Endothelial cell of umbilical vein (primary cell): ENCODE data around the gene MRPL9. TPM values are rescaled to one million over a fixed set of nuclear protein-coding genes. Genes with fewer than 3 reads are reported as not detected.
"Not testable (repeated sequence)": the region's sequence is repeated elsewhere in the genome, so short reads cannot be mapped to it uniquely, and the experiment has no call there.

Experiments used
- BruUV-seq: library from RNA; stranded (reverse); fragments of 400-500 nt; replicated peaks from 2 replicates; lab custom pipeline; 2021; lab: Mats Ljungman, UMichigan
- CTCF ChIA-PET: fragments of 300-600, 350-600 bp; sonication (Branson Sonifier 250); formaldehyde crosslinking; loops from one replicate; lab custom pipeline; 2021; ENCODE audit warnings: antibody characterized with exemption, inconsistent platforms; lab: Charles Lee
- POLR2A ChIA-PET: fragments of 300-600, 350-600 bp; sonication (Branson Sonifier 250); formaldehyde crosslinking; loops from one replicate; lab custom pipeline; 2021; ENCODE audit warnings: antibody characterized with exemption, inconsistent platforms; lab: Charles Lee
- DNase-seq: peaks from one replicate; pipeline ENCODE4 v3.0.0-alpha.2; 2011; ENCODE audit warnings: low read depth, low spot score
- FAIRE-seq: peaks from 2 replicates; lab custom pipeline; 2011; peaks lifted over from hg19 to GRCh38; lab: Jason Lieb, UNC
- H2AFZ ChIP-seq: 2 replicates; pipeline ENCODE4 v1.6.0; 2012; ENCODE audit warnings: low read depth, low read length, control low read depth, inconsistent platforms
- H3K27ac ChIP-seq: 2 replicates; pipeline ENCODE4 v1.5.1; 2011; ENCODE audit warnings: low read depth, mild to moderate bottlenecking, control low read depth, low read length, moderate library complexity; ENCODE audit not compliant: insufficient read depth
- H3K27me3 ChIP-seq, 2 experiments: 2 replicates each; pipeline versions ENCODE4 v1.6.0 to v1.6.1; 2011; ENCODE audit warnings: low read length in 2 of 2, mixed read lengths in 1 of 2; ENCODE audit not compliant: control insufficient read depth in 2 of 2, insufficient read depth in 2 of 2
- H3K36me3 ChIP-seq, 2 experiments: 2 replicates in 1 of 2; 3 replicates in 1 of 2; pipeline ENCODE4 v1.5.1; 2011; ENCODE audit warnings: low read length in 2 of 2, mild to moderate bottlenecking in 1 of 2, moderate library complexity in 1 of 2; ENCODE audit not compliant: control insufficient read depth in 2 of 2, insufficient read depth in 2 of 2; ENCODE audit errors: extremely low read depth in 1 of 2
- H3K4me1 ChIP-seq: 3 replicates; pipeline ENCODE4 v1.5.1; 2011; ENCODE audit warnings: mild to moderate bottlenecking, low read length; ENCODE audit not compliant: control insufficient read depth, insufficient read depth; ENCODE audit errors: extremely low read depth
- H3K4me2 ChIP-seq: 2 replicates; pipeline ENCODE4 v1.6.1; 2011; ENCODE audit warnings: low read length, control low read depth, mixed read lengths; ENCODE audit not compliant: insufficient read depth
- H3K4me3 ChIP-seq, 3 experiments: fragments of 200-600 bp in 1 of 3; sonication (generic), shearing (Covaris generic) in 1 of 3; replicated peaks in 1 of 3; 2 replicates each; pipeline ENCODE4 v1.5.1; 2011 to 2016; ENCODE audit warnings: control low read depth in 3 of 3, low read length in 3 of 3, mild to moderate bottlenecking in 2 of 3, inconsistent platforms in 1 of 3, low read depth in 1 of 3, moderate library complexity in 1 of 3; ENCODE audit not compliant: insufficient read depth in 1 of 3
- H3K79me2 ChIP-seq: 2 replicates; pipeline ENCODE4 v1.6.0; 2012; ENCODE audit warnings: low read length, inconsistent platforms; ENCODE audit not compliant: control insufficient read depth, insufficient read depth
- H3K9ac ChIP-seq: replicated peaks from 2 replicates; pipeline ENCODE3; 2011; ENCODE audit warnings: low read length, control low read depth; ENCODE audit not compliant: insufficient read depth; ENCODE audit errors: extremely low read depth
- H3K9me1 ChIP-seq: replicated peaks from 3 replicates; pipeline ENCODE4 v1.6.0; 2011; ENCODE audit warnings: mild to moderate bottlenecking, low read length; ENCODE audit not compliant: control insufficient read depth, insufficient read depth; ENCODE audit errors: extremely low read depth
- H3K9me3 ChIP-seq: replicated peaks from 2 replicates; pipeline ENCODE4 v1.5.1; 2012; ENCODE audit warnings: low read length, inconsistent platforms; ENCODE audit not compliant: control insufficient read depth, insufficient read depth
- H4K20me1 ChIP-seq: replicated peaks from 2 replicates; pipeline ENCODE3; 2011; ENCODE audit warnings: mild to moderate bottlenecking, low read length; ENCODE audit not compliant: control insufficient read depth, insufficient read depth; ENCODE audit errors: extremely low read depth
- CTCF ChIP-seq, 2 donors: IDR thresholded peaks; 1 replicate in 1 of 2; 2 replicates in 1 of 2; pipeline ENCODE4 v1.5.1; 2011; ENCODE audit warnings: low read length in 2 of 2, mild to moderate bottlenecking in 2 of 2, moderate library complexity in 2 of 2, control low read depth in 1 of 2, inconsistent platforms in 1 of 2, low read depth in 1 of 2; ENCODE audit not compliant: insufficient read depth in 1 of 2; ENCODE audit errors: extremely low read depth in 1 of 2
- EZH2 ChIP-seq: IDR thresholded peaks from 2 replicates; pipeline ENCODE4 v1.6.1; 2012; ENCODE audit warnings: borderline replicate concordance, low read depth, mild to moderate bottlenecking, moderate library complexity, low read length, inconsistent platforms; ENCODE audit not compliant: severe bottlenecking
- GATA2 ChIP-seq: IDR thresholded peaks from 2 replicates; pipeline ENCODE4 v1.7.0; 2011; ENCODE audit warnings: low read depth, mild to moderate bottlenecking, moderate library complexity, mixed read lengths, low read length; ENCODE audit not compliant: insufficient read length, insufficient read depth
- MAX ChIP-seq: IDR thresholded peaks from 2 replicates; pipeline ENCODE4 v1.6.1; 2011; ENCODE audit not compliant: insufficient read depth, insufficient read length
- POLR2AphosphoS5 ChIP-seq: IDR thresholded peaks from 2 replicates; pipeline ENCODE4 v1.6.1; 2012; ENCODE audit warnings: low read depth, mild to moderate bottlenecking, control low read depth, low read length, moderate library complexity; ENCODE audit not compliant: insufficient read depth
- dilution Hi-C: fragments of 300-500 bp; cut with MboI; formaldehyde crosslinking; loops from one replicate; pipeline ENCODE4 v1.15.0; 2019; ENCODE audit warnings: low sequenced_read_pairs; ENCODE audit not compliant: extremely low pct_ligation_motif_present
- intact Hi-C: fragments of 100-400 bp; cut with micrococcal nuclease; formaldehyde crosslinking; loops from one replicate; pipeline ENCODE4 v1.10.0; 2022
- polyA plus RNA-seq, 4 experiments: library from polyadenylated mRNA; depleted of rRNA in 3 of 4; stranded (reverse) in 3 of 4; unstranded in 1 of 4; fragments of >200 nt; gene quantifications; 2 replicates each; pipeline versions ENCODE4 v1.2.1 to v1.2.3, GENCODE V29; 2011 to 2012; ENCODE audit warnings: missing spikeins in 1 of 4
- total RNA-seq: library from RNA; stranded (reverse); gene quantifications from 2 replicates; pipeline ENCODE4 v1.2.3, GENCODE V29; 2021

MRPL9 gene
- total and polyA plus RNA-seq, 2 donors (not counting 3 experiments of a cell fraction or from before 2014, with no cell fraction given), result 79.1 to 112 TPM

- CTCF ChIA-PET, result interaction anchor here (1.2 kb wide), 1 partner anchor 8 kb away, joined by 3 read pairs; no protein-coding TSS in a partner anchor
- DNase-seq, result no peak
- no TSS peak for BruUV-seq
- Histone ChIP-seq H3K9me3 (no peaks in the 10 kb centered on the region), H3K4me2 (no peak overlapping the region), H3K9me1 (no peaks in the 10 kb centered on the region), H3K27me3 (peaks cover 0 to 4% of the 10 kb centered on the region in 2 experiments), H3K4me3 (no peak overlapping the region), H3K9ac (no peak overlapping the region), H3K79me2 (no peaks in the 10 kb centered on the region), H4K20me1 (no peaks in the 10 kb centered on the region), H3K27ac (no peak overlapping the region), H3K4me1 (no peaks in the 10 kb centered on the region), H3K36me3 (no peaks in the 10 kb centered on the region), H2AFZ (no peak overlapping the region)
- POLR2A ChIA-PET, result no interaction called here
- intact Hi-C loops (no loop called here), dilution Hi-C loops (no loop called here)
- TF ChIP-seq POLR2AphosphoS5 (no peak), GATA2 (no peak), EZH2 (no peak), MAX (no peak), CTCF (IDR thresholded peaks at IDR 0.05; ENCODE audit: extremely low read depth in 1 of 2, insufficient read depth in 1 of 2, low read depth in 1 of 2, low read length in 2 of 2) (no peak)
- no peak for FAIRE-seq
Measured at GRCh38 chr1:151782741-151783140, 19.4 kb upstream of the MRPL9 start.

GRCh38 chr1:151782026-151782425 is 18.7 kb upstream of the MRPL9 start:
- FAIRE-seq, H3K36me3 ChIP-seq, H2AFZ ChIP-seq, H3K27ac ChIP-seq, H3K9me3 ChIP-seq, H3K4me1 ChIP-seq, H3K27me3 ChIP-seq, H4K20me1 ChIP-seq, H3K79me2 ChIP-seq, dilution Hi-C loops, H3K4me3 ChIP-seq, BruUV-seq, H3K9me1 ChIP-seq, DNase-seq, intact Hi-C loops, H3K9ac ChIP-seq, POLR2A ChIA-PET, H3K4me2 ChIP-seq, CTCF ChIA-PET: not testable (repeated sequence)

- DNase-seq, H3K27ac ChIP-seq, H3K4me2 ChIP-seq, H3K4me1 ChIP-seq, H3K9ac ChIP-seq, H2AFZ ChIP-seq, H3K79me2 ChIP-seq, intact Hi-C loops, H3K36me3 ChIP-seq, FAIRE-seq, dilution Hi-C loops, H3K9me1 ChIP-seq, H3K27me3 ChIP-seq, H3K4me3 ChIP-seq, POLR2A ChIA-PET, H4K20me1 ChIP-seq, H3K9me3 ChIP-seq, BruUV-seq, CTCF ChIA-PET: not testable (repeated sequence)
Measured at GRCh38 chr1:151780736-151781135, 17.4 kb upstream of the MRPL9 start.
